ENCODE results near the gene LAMP2. TPM values are rescaled to one million over a fixed set of nuclear protein-coding genes. Genes with fewer than 3 reads are reported as not detected.

LAMP2 gene
- total RNA-seq, 2 experiments from 2014 or later = 30.4 to 34.5 TPM

DNA sequence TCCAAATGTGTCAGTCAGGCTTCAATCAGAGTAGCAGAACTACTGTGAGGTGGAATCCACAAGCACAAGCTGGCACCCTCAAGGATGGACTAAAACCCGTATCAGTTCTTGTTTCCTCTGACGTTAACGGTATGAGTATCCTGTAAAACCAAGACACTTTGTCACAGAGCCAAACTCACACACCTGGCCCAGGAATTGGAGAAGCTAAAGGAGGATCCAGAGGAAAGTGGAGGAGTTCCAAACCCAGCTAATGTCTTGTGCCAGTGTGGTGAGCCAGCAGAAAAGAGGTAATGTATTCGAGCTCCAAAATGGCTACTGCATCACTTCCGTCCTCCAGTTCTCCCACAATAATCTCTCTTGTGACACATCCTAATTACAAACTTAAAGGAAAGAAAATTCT, 62.5 kb downstream of the LAMP2 start:
- ChIA-PET CTCF (no interaction called here), POLR2A (no interaction called here)

DNA sequence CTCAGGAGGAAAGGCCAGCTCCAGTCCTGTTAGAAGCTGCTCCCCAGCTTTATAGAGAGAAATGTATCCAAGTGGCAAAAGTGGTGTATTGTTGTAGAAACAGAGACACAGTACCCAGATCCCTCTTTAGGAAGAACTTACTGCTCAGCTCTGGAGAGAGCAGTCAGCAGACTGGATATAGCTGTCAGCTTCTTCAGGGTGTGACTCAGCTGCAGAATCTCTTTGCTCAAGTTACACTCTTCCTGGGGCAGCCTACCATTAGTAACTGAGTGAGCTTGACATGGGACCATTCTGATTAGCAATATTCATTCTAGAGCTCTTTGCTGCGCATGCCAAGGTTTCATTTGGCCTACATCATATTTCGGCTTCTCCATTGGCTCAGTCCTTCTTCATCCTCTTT, 66.7 kb downstream of the LAMP2 start:
- H3K27me3 Mint-ChIP-seq = no peaks in the 10 kb centered on the region

More for the DNA sequence above, 62.5 kb downstream of the LAMP2 start:
- no peak overlapping the region for H3K27ac Mint-ChIP-seq
- H3K9me3 Mint-ChIP-seq (ENCODE audit: low read depth) = peaks cover 4% of the 10 kb centered on the region
- H3K4me1 Mint-ChIP-seq = no peaks in the 10 kb centered on the region
- ATAC-seq = no peak
- DNase-seq = no peak
- H3K36me3 Mint-ChIP-seq (ENCODE audit: low read depth) = peaks cover 2% of the 10 kb centered on the region
- intact Hi-C loops (cut with DNase I, micrococcal nuclease) = no loop called here
- no peak overlapping the region for H3K4me3 Mint-ChIP-seq
- no peaks in the 10 kb centered on the region for H3K27me3 Mint-ChIP-seq

DNA sequence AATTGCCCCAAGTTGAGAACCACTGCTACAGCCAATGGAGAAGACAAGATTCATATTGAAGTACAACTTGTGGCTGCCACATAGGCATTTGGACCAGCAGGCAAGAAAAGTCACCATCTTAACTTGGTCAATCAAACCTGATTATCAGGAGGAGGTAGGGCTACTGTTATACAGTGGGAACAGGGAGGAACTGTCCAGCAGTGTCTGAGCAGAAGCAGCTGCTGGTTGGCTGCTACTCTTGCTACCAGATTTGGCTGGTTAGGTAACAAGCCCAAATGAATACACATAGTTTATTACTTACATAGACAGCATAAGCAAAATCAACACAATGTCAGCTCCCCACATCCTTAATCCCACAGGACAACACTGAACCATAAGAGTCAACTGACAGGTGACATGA, 67.8 kb downstream of the LAMP2 start:
- no peaks in the 10 kb centered on the region for H3K27me3 Mint-ChIP-seq
- ChIA-PET POLR2A (no interaction called here), CTCF (no interaction called here)
- H3K9me3 Mint-ChIP-seq (ENCODE audit: low read depth) = no peaks in the 10 kb centered on the region
- no peaks in the 10 kb centered on the region for H3K4me1 Mint-ChIP-seq
- ATAC-seq = no peak
- H3K27ac Mint-ChIP-seq = no peak overlapping the region
- H3K4me3 Mint-ChIP-seq = no peak overlapping the region
- H3K36me3 Mint-ChIP-seq (ENCODE audit: low read depth) = no peaks in the 10 kb centered on the region
- no peak for DNase-seq
- intact Hi-C loops (cut with DNase I, micrococcal nuclease) = no loop called here

More for the DNA sequence above, 66.7 kb downstream of the LAMP2 start:
- DNase-seq (no peak), ATAC-seq (no peak)
- H3K36me3 Mint-ChIP-seq (ENCODE audit: low read depth) = no peaks in the 10 kb centered on the region
- ChIA-PET CTCF (interaction anchor here (0.7 kb wide), 1 partner anchor 24 kb away, joined by 3 read pairs; no protein-coding TSS in a partner anchor), POLR2A (no interaction called here)
- no peak overlapping the region for H3K27ac Mint-ChIP-seq
- intact Hi-C loops (cut with DNase I, micrococcal nuclease) = no loop called here
- no peak overlapping the region for H3K4me3 Mint-ChIP-seq
- no peaks in the 10 kb centered on the region for H3K9me3 Mint-ChIP-seq (ENCODE audit: low read depth)
- H3K4me1 Mint-ChIP-seq = no peaks in the 10 kb centered on the region

DNA sequence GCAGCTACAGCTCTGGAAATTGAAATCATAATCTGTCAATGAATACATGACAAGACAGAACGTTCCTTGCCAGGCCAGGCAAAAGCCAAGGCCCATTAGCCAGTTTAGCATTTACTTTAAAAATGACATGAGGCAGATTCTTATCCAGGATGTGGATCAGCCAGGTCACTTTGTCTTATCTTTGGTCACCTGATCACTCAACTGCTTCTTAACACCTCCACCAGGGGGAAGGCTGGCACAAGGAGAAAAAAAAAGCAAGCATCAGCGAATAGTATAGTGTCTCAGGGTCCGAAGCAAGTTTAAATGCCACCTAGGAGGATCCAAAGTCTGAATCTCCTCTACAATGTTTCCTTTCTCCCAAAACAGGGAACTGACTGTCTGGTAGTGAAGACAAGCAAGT, 88.4 kb downstream of the LAMP2 start:
- CTCF ChIA-PET = interaction anchor here (0.7 to 2.1 kb wide), 3 partner anchors 71 to 115 kb away, joined by 3 to 8 read pairs (median 4); no protein-coding TSS in a partner anchor
- peak; percentile 33 for DNase-seq

DNA sequence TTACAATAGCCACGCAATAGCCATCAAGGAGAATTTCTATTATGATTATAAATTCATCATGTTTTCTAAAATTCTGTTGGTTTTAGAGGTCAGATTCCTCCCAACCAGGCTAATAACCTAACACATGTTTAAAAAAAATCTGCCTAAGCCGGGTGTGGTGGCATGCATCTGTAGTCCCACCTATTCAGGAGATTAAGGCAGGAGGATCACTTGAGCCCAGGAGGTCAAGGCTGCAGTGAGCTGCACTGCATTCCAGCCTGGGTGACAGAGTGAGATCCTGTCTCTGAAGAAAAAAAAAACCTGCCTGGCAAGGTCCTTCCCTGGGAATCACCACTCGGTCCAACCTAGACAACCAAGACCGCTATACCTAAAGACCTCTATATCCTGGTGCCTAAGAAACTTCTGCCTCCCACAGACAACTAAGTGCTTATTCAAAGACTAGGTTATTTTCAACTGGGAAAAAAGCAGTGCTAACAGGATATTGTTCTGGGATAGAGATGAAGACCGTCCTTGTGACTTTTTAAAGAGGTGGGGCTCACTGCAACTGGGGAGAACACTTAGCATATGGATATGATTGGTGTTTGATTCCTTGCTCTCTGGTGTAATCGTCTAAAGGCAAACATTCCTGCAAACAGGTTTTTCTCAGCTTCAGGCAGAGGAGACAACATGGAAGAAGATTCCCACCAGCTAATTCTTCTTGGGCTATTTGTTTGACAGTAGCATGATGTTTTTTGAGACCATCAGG, 89.0 kb downstream of the LAMP2 start:
- H3K27me3 Mint-ChIP-seq = no peaks in the 10 kb centered on the region
- no peak for DNase-seq
- peaks cover 4% of the 10 kb centered on the region for H3K4me1 Mint-ChIP-seq
- ATAC-seq = no peak
- no peaks in the 10 kb centered on the region for H3K36me3 Mint-ChIP-seq (ENCODE audit: low read depth)
- POLR2A ChIA-PET = interaction anchor here (0.6 kb wide), 1 partner anchor 345 kb away, joined by 4 read pairs; no protein-coding TSS in a partner anchor
- H3K27ac Mint-ChIP-seq = no peak overlapping the region
- H3K4me3 Mint-ChIP-seq = no peak overlapping the region
- CTCF ChIA-PET = interaction anchor here (0.7 to 2.1 kb wide), 3 partner anchors 72 to 115 kb away, joined by 3 to 8 read pairs (median 4); no protein-coding TSS in a partner anchor
- intact Hi-C loops (cut with DNase I, micrococcal nuclease) = loop anchor here (1.0 to 5.0 kb wide), 3 partner anchors 72 to 97 kb away; no protein-coding TSS in a partner anchor
- H3K9me3 Mint-ChIP-seq (ENCODE audit: low read depth) = no peaks in the 10 kb centered on the region

More for the DNA sequence above, 88.4 kb downstream of the LAMP2 start:
- Mint-ChIP-seq H3K4me1 (peaks cover 4% of the 10 kb centered on the region), H3K4me3 (no peak overlapping the region), H3K27me3 (no peaks in the 10 kb centered on the region), H3K27ac (no peak overlapping the region), H3K9me3 (ENCODE audit: low read depth) (no peaks in the 10 kb centered on the region), H3K36me3 (ENCODE audit: low read depth) (no peaks in the 10 kb centered on the region)
- intact Hi-C loops (cut with DNase I, micrococcal nuclease) = loop anchor here (1.0 to 5.0 kb wide), 3 partner anchors 72 to 97 kb away; no protein-coding TSS in a partner anchor
- ATAC-seq = peak; percentile 73
- POLR2A ChIA-PET = interaction anchor here (0.6 kb wide), 1 partner anchor 345 kb away, joined by 4 read pairs; no protein-coding TSS in a partner anchor

DNA sequence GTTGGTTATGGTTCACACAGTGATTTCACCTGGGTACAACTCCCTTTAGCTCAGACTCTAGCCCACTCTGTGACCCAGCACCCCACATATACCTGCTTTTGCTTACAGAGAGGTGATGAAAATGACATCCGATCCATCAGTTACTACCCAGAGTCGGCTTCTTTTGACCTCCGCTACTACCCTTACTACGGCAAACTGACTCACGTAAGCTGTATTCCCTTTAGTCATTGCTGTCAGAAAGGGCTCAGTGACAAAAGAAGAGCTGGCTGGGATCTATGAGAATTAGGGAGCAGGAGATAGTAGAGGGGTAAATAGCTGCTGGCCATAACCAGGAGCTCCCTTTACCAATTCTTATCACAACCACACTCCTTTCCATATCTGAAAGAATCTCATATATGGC, 90.5 kb downstream of the LAMP2 start:
- H3K27me3 Mint-ChIP-seq = no peaks in the 10 kb centered on the region
- peaks cover 4% of the 10 kb centered on the region for H3K4me1 Mint-ChIP-seq
- no peaks in the 10 kb centered on the region for H3K36me3 Mint-ChIP-seq (ENCODE audit: low read depth)
- H3K9me3 Mint-ChIP-seq (ENCODE audit: low read depth) = no peaks in the 10 kb centered on the region
- ChIA-PET CTCF (interaction anchor here (0.5 kb wide), 1 partner anchor 24 kb away, joined by 3 read pairs; no protein-coding TSS in a partner anchor), POLR2A (no interaction called here)
- H3K27ac Mint-ChIP-seq = no peak overlapping the region
- DNase-seq (no peak), ATAC-seq (no peak)
- intact Hi-C loops (cut with DNase I, micrococcal nuclease) = no loop called here
- no peak overlapping the region for H3K4me3 Mint-ChIP-seq

Other genes with a start within 250 kb of the LAMP2 start
- 10 to 100 TPM; 14.5 to 14.6 TPM for gene ZBTB33, start 218.5 kb downstream of the LAMP2 start, total RNA-seq
- not detected for gene TMEM255A, start 157.8 kb downstream of the LAMP2 start, total RNA-seq
- gene ATP1B4, start 107.2 kb downstream of the LAMP2 start, total RNA-seq = not detected
- gene CUL4B, start 91.7 kb upstream of the LAMP2 start, total RNA-seq = 10 to 100 TPM; 49.2 to 49.6 TPM
- gene MCTS1, start 134.8 kb upstream of the LAMP2 start, total RNA-seq = 10 to 100 TPM; 47.8 to 73.3 TPM
- gene C1GALT1C1, start 160.8 kb upstream of the LAMP2 start, total RNA-seq = 10 to 100 TPM; 15.1 to 18.2 TPM